SK-N-SH (cell line): ENCODE measurements around the gene CPNE8. TPM values are rescaled to one million over a fixed set of nuclear protein-coding genes. Genes with fewer than 3 reads are reported as not detected.

Experiments
- CTCF ChIA-PET: fragments of 300-600, 350-600 bp; formaldehyde crosslinking; extraction: SDS; loops from one replicate; lab custom pipeline; 2021; lab: Yijun Ruan, JAX
- POLR2A ChIA-PET: fragments of 350-600 bp; sonication (Branson Sonifier 250); formaldehyde crosslinking; extraction: SDS; loops from one replicate; lab custom pipeline; 2020; ENCODE audit warnings: antibody characterized with exemption, inconsistent platforms; lab: Yijun Ruan, JAX
- DNase-seq: peaks from one replicate; pipeline ENCODE4 v3.0.0; 2012
- H2AFZ ChIP-seq: fragments of 200-600 bp; sonication (generic); 2 replicates; pipeline ENCODE4 v1.8.1; 2016; ENCODE audit warnings: antibody characterized with exemption, mild to moderate bottlenecking, low read depth
- H3F3A ChIP-seq: fragments of 200-600 bp; sonication (generic); replicated peaks from 2 replicates; pipeline ENCODE3; 2016; ENCODE audit warnings: antibody characterized with exemption, mild to moderate bottlenecking; ENCODE audit not compliant: insufficient read depth
- H3K27ac ChIP-seq, 2 experiments: fragments of 200-500 bp in 1 of 2; fragments of 200-600 bp in 1 of 2; sonication (Bioruptor generic) in 1 of 2; sonication (generic), shearing (Covaris generic) in 1 of 2; 2 replicates each; pipeline versions ENCODE4 v1.5.1 to v1.6.1; 2014 to 2016; ENCODE audit warnings: low read depth in 2 of 2, inconsistent platforms in 1 of 2, low read length in 1 of 2, mild to moderate bottlenecking in 1 of 2, mixed read lengths in 1 of 2
- H3K27me3 ChIP-seq: fragments of 200-600 bp; sonication (generic), shearing (Covaris generic); 2 replicates; pipeline ENCODE4 v1.6.1; 2016; ENCODE audit warnings: mixed run types; ENCODE audit not compliant: insufficient read depth
- H3K36me3 ChIP-seq, 2 experiments: fragments of 200-500 bp in 1 of 2; fragments of 200-600 bp in 1 of 2; sonication (Bioruptor generic) in 1 of 2; sonication (generic) in 1 of 2; replicated peaks in 1 of 2; 2 replicates each; pipeline versions ENCODE3 to v1.5.1; 2014 to 2016; ENCODE audit warnings: low read length in 1 of 2, mild to moderate bottlenecking in 1 of 2; ENCODE audit not compliant: insufficient read depth in 2 of 2, control insufficient read depth in 1 of 2
- H3K4me1 ChIP-seq, 2 experiments: fragments of 200-500 bp in 1 of 2; fragments of 200-600 bp in 1 of 2; sonication (Bioruptor generic) in 1 of 2; sonication (generic), shearing (Covaris generic) in 1 of 2; 2 replicates each; pipeline versions ENCODE4 v1.5.1 to v1.6.1; 2014 to 2016; ENCODE audit warnings: low read depth in 1 of 2, low read length in 1 of 2, mixed run types in 1 of 2; ENCODE audit not compliant: insufficient read depth in 2 of 2, control insufficient read depth in 1 of 2
- H3K4me2 ChIP-seq: fragments of 200-600 bp; sonication (generic), shearing (Covaris generic); 2 replicates; pipeline ENCODE4 v1.6.1; 2017; ENCODE audit warnings: mixed run types
- H3K4me3 ChIP-seq, 2 experiments: fragments of 200-500 bp in 1 of 2; fragments of 200-600 bp in 1 of 2; sonication (Bioruptor generic) in 1 of 2; sonication (generic), shearing (Covaris generic) in 1 of 2; 2 replicates each; pipeline versions ENCODE4 v1.5.1 to v1.8.1; 2014 to 2016; ENCODE audit warnings: low read depth in 2 of 2, inconsistent platforms in 1 of 2, low read length in 1 of 2, mild to moderate bottlenecking in 1 of 2, mixed read lengths in 1 of 2, moderate library complexity in 1 of 2
- H3K79me2 ChIP-seq: fragments of 200-600 bp; sonication (generic); 2 replicates; pipeline ENCODE4 v1.8.1; 2017; ENCODE audit warnings: mild to moderate bottlenecking; ENCODE audit not compliant: insufficient read depth
- H3K9ac ChIP-seq: fragments of 200-600 bp; sonication (generic); 2 replicates; pipeline ENCODE4 v1.6.1; 2017; ENCODE audit warnings: mixed run types
- H3K9me2 ChIP-seq: fragments of 200-600 bp; sonication (generic); 2 replicates; pipeline ENCODE4 v1.6.1; 2017; ENCODE audit warnings: mixed run types
- H3K9me3 ChIP-seq: fragments of 200-600 bp; sonication (generic); 2 replicates; pipeline ENCODE4 v1.6.1; 2017; ENCODE audit warnings: mixed run types, mild to moderate bottlenecking, moderate library complexity
- H4K20me1 ChIP-seq: fragments of 200-600 bp; sonication (generic); 2 replicates; pipeline ENCODE4 v1.6.1; 2017; ENCODE audit warnings: mild to moderate bottlenecking, mixed run types; ENCODE audit not compliant: insufficient read depth
- ELF1 ChIP-seq: IDR thresholded peaks from 2 replicates; pipeline ENCODE4 v1.4.0; 2012
- EP300 ChIP-seq, 2 experiments: IDR thresholded peaks; 2 replicates each; pipeline versions ENCODE4 v1.4.0 to v1.6.1; 2012; ENCODE audit warnings: borderline replicate concordance in 1 of 2, low read depth in 1 of 2, low read length in 1 of 2
- FOXM1 ChIP-seq: IDR thresholded peaks from 2 replicates; pipeline ENCODE4 v1.4.0; 2012; ENCODE audit warnings: low read depth, mild to moderate bottlenecking
- GATA2 ChIP-seq: sonication (generic); formaldehyde crosslinking; IDR thresholded peaks from 2 replicates; pipeline ENCODE4 v1.5.0; 2020; ENCODE audit warnings: mild to moderate bottlenecking, missing genetic modification reagents
- JUND ChIP-seq: IDR thresholded peaks from 2 replicates; pipeline ENCODE4 v1.4.0; 2012
- MAX ChIP-seq: IDR thresholded peaks from 2 replicates; pipeline ENCODE4 v1.4.0; 2012; ENCODE audit warnings: low read depth
- MEF2A ChIP-seq: IDR thresholded peaks from 2 replicates; pipeline ENCODE4 v1.4.0; 2012; ENCODE audit warnings: low read depth, borderline replicate concordance
- MXI1 ChIP-seq: IDR thresholded peaks from 2 replicates; pipeline ENCODE4 v1.6.1; 2012; ENCODE audit warnings: mild to moderate bottlenecking, low read depth, low read length, improper control_type of control experiment
- TEAD4 ChIP-seq: IDR thresholded peaks from 2 replicates; pipeline ENCODE4 v1.4.0; 2012; ENCODE audit warnings: mild to moderate bottlenecking, borderline replicate concordance; ENCODE audit not compliant: insufficient read depth
- USF1 ChIP-seq: IDR thresholded peaks from 2 replicates; pipeline ENCODE4 v1.4.0; 2012; ENCODE audit warnings: low read depth, borderline replicate concordance
- ZBTB33 ChIP-seq: IDR thresholded peaks from 2 replicates; pipeline ENCODE4 v1.4.0; 2012; ENCODE audit warnings: low read depth, borderline replicate concordance
- WGBS: methylation state at CpG from one replicate; pipeline ENCODE4 v1.1.6; 2017; ENCODE audit warnings: low lambda C conversion rate; 5-methylcytosine and 5-hydroxymethylcytosine counted together
- polyA plus RNA-seq, 3 experiments: library from polyadenylated mRNA; depleted of rRNA; stranded (reverse); fragments of >200 nt; gene quantifications; 2 replicates each; pipeline ENCODE4 v1.2.3, GENCODE V29; 2012

Gene CPNE8
- polyA plus RNA-seq, 1 of the 3 experiments (the other 2 are of a cell fraction) = not detected

GRCh38 chr12:38823314-38823713 lies 82.1 kb downstream of the CPNE8 start:
- Histone ChIP-seq H3K4me1 (no peaks in the 10 kb centered on the region), H3K4me3 (no peak overlapping the region), H3K4me2 (no peak overlapping the region), H3K9ac (no peak overlapping the region), H3K79me2 (no peaks in the 10 kb centered on the region), H2AFZ (no peak overlapping the region), H3K27me3 (no peaks in the 10 kb centered on the region), H4K20me1 (no peaks in the 10 kb centered on the region), H3K36me3 (no peaks in the 10 kb centered on the region), H3F3A (no peaks in the 10 kb centered on the region), H3K9me2 (no peaks in the 10 kb centered on the region), H3K9me3 (no peaks in the 10 kb centered on the region)
- DNase-seq = no peak
- ChIA-PET POLR2A (no interaction called here), CTCF (interaction anchor here (0.8 kb wide), 1 partner anchor 14 kb away, joined by 3 read pairs; no protein-coding TSS in a partner anchor)
- WGBS = 9% methylated on average over 2 of the region's 2 CpGs
- TF ChIP-seq ZBTB33 = no peak
- no peak for TF ChIP-seq MAX
- no peak for TF ChIP-seq JUND
- TF ChIP-seq ELF1 = no peak
- TF ChIP-seq, all 33 proteins: peak for 0
- no peak overlapping the region for H3K27ac ChIP-seq

- Histone ChIP-seq H3K4me3 (no peak overlapping the region), H3K36me3 (no peaks in the 10 kb centered on the region), H4K20me1 (no peaks in the 10 kb centered on the region), H3K9me2 (no peaks in the 10 kb centered on the region), H2AFZ (no peak overlapping the region), H3F3A (no peaks in the 10 kb centered on the region), H3K4me2 (no peak overlapping the region), H3K4me1 (no peaks in the 10 kb centered on the region), H3K79me2 (no peaks in the 10 kb centered on the region), H3K9ac (no peak overlapping the region), H3K27ac (no peak overlapping the region), H3K27me3 (no peaks in the 10 kb centered on the region), H3K9me3 (no peaks in the 10 kb centered on the region)
- no peak for DNase-seq
- ChIA-PET CTCF (no interaction called here), POLR2A (no interaction called here)
- no peak for TF ChIP-seq MEF2A
- TF ChIP-seq USF1 = no peak
- TF ChIP-seq EP300 (IDR thresholded peaks at IDR 0.05; ENCODE audit: borderline replicate concordance in 1 of 2, low read depth in 1 of 2, low read length in 1 of 2) = no peak
- TF ChIP-seq TEAD4 = no peak
- TF ChIP-seq GATA2 (CRISPR knock-in tag) = no peak
- TF ChIP-seq FOXM1 = no peak
- TF ChIP-seq MXI1 = no peak
- 30% methylated on average over 3 of the region's 3 CpGs for WGBS
Measured at GRCh38 chr12:38817942-38818341, 87.4 kb downstream of the CPNE8 start.
